HepG2 (cell line): Measurements from ENCODE around the gene CCND1. TPM values are rescaled to one million over a fixed set of nuclear protein-coding genes. Genes with fewer than 3 reads are reported as not detected.

ENCODE experiments used
- ARID2 ChIP-seq: sonication (generic); formaldehyde crosslinking; IDR thresholded peaks from 2 replicates; pipeline ENCODE4 v1.8.1; 2022; ENCODE audit warnings: mild to moderate bottlenecking, missing genetic modification reagents, borderline replicate concordance
- ARID4A ChIP-seq: sonication (generic); formaldehyde crosslinking; IDR thresholded peaks from 2 replicates; pipeline ENCODE4 v1.5.0; 2020; ENCODE audit warnings: mild to moderate bottlenecking, missing genetic modification reagents, borderline replicate concordance
- CERS6 ChIP-seq: sonication (generic); formaldehyde crosslinking; IDR thresholded peaks from 2 replicates; pipeline ENCODE4 v1.5.0; 2020; ENCODE audit warnings: missing genetic modification reagents
- CSRNP1 ChIP-seq: sonication (generic); formaldehyde crosslinking; IDR thresholded peaks from 2 replicates; pipeline ENCODE4 v1.8.1; 2023; ENCODE audit warnings: mild to moderate bottlenecking, missing genetic modification reagents
- DR1 ChIP-seq: sonication (generic); formaldehyde crosslinking; IDR thresholded peaks from 2 replicates; pipeline ENCODE4 v1.8.0; 2021; ENCODE audit warnings: mild to moderate bottlenecking, missing genetic modification reagents, inconsistent platforms
- FUBP1 ChIP-seq: sonication (generic); formaldehyde crosslinking; IDR thresholded peaks from 2 replicates; pipeline ENCODE4 v1.5.1; 2020; ENCODE audit warnings: missing genetic modification reagents, mild to moderate bottlenecking, borderline replicate concordance
- LBX2 ChIP-seq: sonication (generic); formaldehyde crosslinking; IDR thresholded peaks from 2 replicates; pipeline ENCODE4 v1.5.0; 2020; ENCODE audit warnings: missing genetic modification reagents, mild to moderate bottlenecking, borderline replicate concordance
- MAFF ChIP-seq: IDR thresholded peaks from 2 replicates; pipeline ENCODE4 v1.6.1; 2011; ENCODE audit warnings: low read depth, low read length, improper control_type of control experiment
- MEIS2 ChIP-seq: sonication (generic); formaldehyde crosslinking; IDR thresholded peaks from 2 replicates; pipeline ENCODE4 v1.9.0; 2021; ENCODE audit warnings: mild to moderate bottlenecking, missing genetic modification reagents
- NFYC ChIP-seq: IDR thresholded peaks from 2 replicates; pipeline ENCODE4 v1.6.1; 2016; ENCODE audit warnings: missing genetic modification reagents, missing compliant biosample characterization
- NR2F6 ChIP-seq, 2 experiments: IDR thresholded peaks; 2 replicates each; pipeline ENCODE4 v1.6.1; 2016; ENCODE audit warnings: antibody characterized with exemption in 1 of 2, mild to moderate bottlenecking in 1 of 2
- SAP130 ChIP-seq: IDR thresholded peaks from 2 replicates; pipeline ENCODE4 v1.6.1; 2016; ENCODE audit warnings: low read depth
- SRF ChIP-seq: IDR thresholded peaks from 2 replicates; pipeline ENCODE4 v1.6.1; 2011; ENCODE audit warnings: mild to moderate bottlenecking, low read depth, low read length, moderate library complexity
- SSRP1 ChIP-seq: IDR thresholded peaks from 2 replicates; pipeline ENCODE4 v1.6.1; 2016; ENCODE audit warnings: control low read depth
- TEAD3 ChIP-seq: optimal IDR thresholded peaks from 2 replicates; pipeline ENCODE3; 2016; ENCODE audit warnings: borderline replicate concordance
- TOPORS ChIP-seq: sonication (generic); formaldehyde crosslinking; IDR thresholded peaks from 2 replicates; pipeline ENCODE4 v1.8.0; 2023; ENCODE audit warnings: mild to moderate bottlenecking, missing genetic modification reagents
- ZFP37 ChIP-seq: sonication (generic); formaldehyde crosslinking; IDR thresholded peaks from 2 replicates; pipeline ENCODE4 v1.4.0; 2020; ENCODE audit warnings: missing genetic modification reagents, borderline replicate concordance
- ZNF234 ChIP-seq: sonication (generic); formaldehyde crosslinking; conservative IDR thresholded peaks from 2 replicates; pipeline ENCODE4 v1.5.1; 2020; ENCODE audit warnings: mild to moderate bottlenecking, missing genetic modification reagents
- ZNF614 ChIP-seq: IDR thresholded peaks from 2 replicates; pipeline ENCODE4 v1.6.1; 2018; ENCODE audit warnings: missing biosample characterization, missing genetic modification reagents, inconsistent platforms, borderline replicate concordance
- ZNF790 ChIP-seq: sonication (generic); formaldehyde crosslinking; IDR thresholded peaks from 2 replicates; pipeline ENCODE4 v1.8.0; 2022; ENCODE audit warnings: missing genetic modification reagents, mild to moderate bottlenecking, borderline replicate concordance
- polyA plus RNA-seq, 8 experiments: library from polyadenylated mRNA; depleted of rRNA in 3 of 8; stranded (reverse) in 7 of 8; unstranded in 1 of 8; fragments of >200 nt; fragmentation: Illumina TruSeq in 4 of 8; extraction: Trizol in 4 of 8; gene quantifications; 2 replicates each; pipeline versions ENCODE4 v1.2.1 to v1.2.3, GENCODE V29; 2011 to 2016; ENCODE audit warnings: low read depth in 4 of 8, missing spikeins in 1 of 8, mixed read lengths in 1 of 8; ENCODE audit not compliant: insufficient read depth in 1 of 8
- total RNA-seq, 5 experiments: library from RNA; depleted of rRNA; stranded (reverse); fragments of >200 nt; fragmentation: Illumina TruSeq; extraction: Trizol; gene quantifications; 2 replicates each; pipeline ENCODE4 v1.2.3, GENCODE V29; 2016; ENCODE audit warnings: low read depth in 1 of 5

CCND1 gene
- total and polyA plus RNA-seq, 2 of the 13 experiments (the other 11 are each of a cell fraction or from before 2014, with no cell fraction given) = 107 to 136 TPM

- TF ChIP-seq CSRNP1 (no peak), ARID4A (peak; percentile 55; the same call in 1 of the 2 replicates), CERS6 (CRISPR knock-in tag) (no peak), SRF (no peak), NFYC (CRISPR knock-in tag) (no peak), TOPORS (CRISPR knock-in tag) (no peak), MAFF (no peak), SAP130 (CRISPR knock-in tag) (peak; percentile 61; the same call in 1 of the 2 replicates), ARID2 (CRISPR knock-in tag) (no peak), DR1 (CRISPR knock-in tag) (no peak), ZNF614 (CRISPR knock-in tag) (no peak), TEAD3 (peak; percentile 31), ZNF234 (CRISPR knock-in tag) (no peak), SSRP1 (no peak), LBX2 (CRISPR knock-in tag) (no peak), FUBP1 (CRISPR knock-in tag) (no peak), ZFP37 (CRISPR knock-in tag) (no peak), NR2F6 (IDR thresholded peaks at IDR 0.05) (peak; percentile 71; the same call in 1 of the 2 replicates), NR2F6 (CRISPR knock-in tag; IDR thresholded peaks at IDR 0.05) (peak; percentile 78), MEIS2 (0 out of 2 replicates have a peak, but pooled peaks have one; percentile 15), ZNF790 (CRISPR knock-in tag) (no peak)
Observed at GRCh38 chr11:69700278-69701140, 59.6 kb downstream of the CCND1 start (continued).
